HUDEP-2 (cell line): ENCODE data around the gene PPP1R14C.
"Not testable (repeated sequence)": the region's sequence is repeated elsewhere in the genome, so short reads cannot be mapped to it uniquely, and the experiment has no call there.

Source experiments
- DNase-seq, 76 experiments: peaks; one replicate each; lab custom pipeline; 2025; ENCODE audit not compliant: unreplicated experiment in 76 of 76; lab: John Stamatoyannopoulos, UW

PPP1R14C gene

DNA sequence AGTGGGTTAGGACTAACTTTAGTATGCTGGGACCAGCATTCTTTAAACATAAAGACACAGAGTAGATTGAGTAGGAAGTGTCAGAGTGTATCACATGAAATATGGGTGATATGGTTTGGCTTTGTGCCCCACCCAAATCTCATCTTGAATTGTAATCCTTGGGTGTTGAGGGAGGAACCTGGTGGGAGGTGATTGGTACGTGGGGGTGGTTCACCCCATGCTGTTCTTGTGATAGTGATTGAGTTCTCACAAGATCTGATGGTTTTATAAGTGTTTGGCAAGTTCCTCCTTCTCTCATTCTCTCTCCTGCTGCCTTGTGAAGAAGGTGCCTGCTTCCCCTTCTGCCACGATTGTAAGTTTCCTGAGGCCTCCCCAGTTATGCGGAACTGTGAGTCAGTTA, 5.1 kb upstream of the PPP1R14C start:
- not testable (repeated sequence) for DNase-seq

DNA sequence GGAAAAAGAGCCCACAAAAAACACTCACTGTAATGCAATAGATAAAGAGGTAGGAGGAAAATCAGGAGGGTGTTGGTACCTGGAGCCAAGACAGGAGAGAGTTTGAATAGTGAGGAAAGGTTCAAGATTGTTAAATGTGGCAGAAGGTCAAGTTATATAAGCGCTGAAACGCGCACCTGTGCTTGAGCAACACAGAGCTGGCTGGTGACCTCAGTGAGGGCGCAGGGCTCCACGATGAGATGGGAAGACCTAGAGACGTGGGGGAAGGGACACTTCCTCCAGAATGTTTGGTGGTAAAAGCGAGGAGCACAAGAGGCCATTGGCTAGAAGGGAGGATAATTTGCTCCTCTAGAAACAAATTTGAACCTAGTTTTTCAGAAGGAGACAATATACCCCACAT, 4.2 kb upstream of the PPP1R14C start:
- no peak for DNase-seq

- no peak for DNase-seq
These were observed 3.3 kb upstream of the PPP1R14C start for GRCh38 chr6:150139533-150139932.

GRCh38 chr6:150140236-150140969, 2.4 kb upstream of the PPP1R14C start:
- no peak for DNase-seq

DNA sequence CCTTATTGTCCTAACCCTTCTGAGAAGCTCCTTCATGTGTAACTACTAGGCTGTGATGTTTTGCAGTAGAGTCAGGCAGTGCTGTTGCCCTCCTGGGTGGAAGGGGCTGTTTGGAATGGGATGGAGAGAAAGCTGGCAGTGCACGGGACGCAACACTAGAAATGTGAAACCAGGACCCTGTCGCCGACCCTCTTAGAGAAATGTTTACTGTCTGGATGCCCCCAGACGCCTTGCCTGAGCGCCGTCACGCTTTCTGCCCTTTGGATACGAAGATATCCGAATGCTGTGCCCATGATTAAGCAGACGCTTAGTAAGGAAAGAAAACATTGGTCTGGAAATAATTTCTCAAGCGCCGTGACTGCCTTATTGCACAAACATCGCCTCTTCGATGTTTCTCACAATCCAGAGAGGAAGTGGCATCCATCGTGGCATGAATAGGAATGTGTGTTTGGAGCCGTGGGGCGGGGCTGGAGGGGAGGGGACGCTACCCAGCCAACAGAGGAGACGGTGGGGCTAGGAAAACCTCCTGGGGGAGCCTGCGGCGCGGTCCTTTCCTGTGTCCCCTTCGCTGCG, 661 bp upstream of the PPP1R14C start:
- DNase-seq: no peak

GRCh38 chr6:150143516-150144293, 861 bp downstream of the PPP1R14C start:
- DNase-seq: no peak

DNA sequence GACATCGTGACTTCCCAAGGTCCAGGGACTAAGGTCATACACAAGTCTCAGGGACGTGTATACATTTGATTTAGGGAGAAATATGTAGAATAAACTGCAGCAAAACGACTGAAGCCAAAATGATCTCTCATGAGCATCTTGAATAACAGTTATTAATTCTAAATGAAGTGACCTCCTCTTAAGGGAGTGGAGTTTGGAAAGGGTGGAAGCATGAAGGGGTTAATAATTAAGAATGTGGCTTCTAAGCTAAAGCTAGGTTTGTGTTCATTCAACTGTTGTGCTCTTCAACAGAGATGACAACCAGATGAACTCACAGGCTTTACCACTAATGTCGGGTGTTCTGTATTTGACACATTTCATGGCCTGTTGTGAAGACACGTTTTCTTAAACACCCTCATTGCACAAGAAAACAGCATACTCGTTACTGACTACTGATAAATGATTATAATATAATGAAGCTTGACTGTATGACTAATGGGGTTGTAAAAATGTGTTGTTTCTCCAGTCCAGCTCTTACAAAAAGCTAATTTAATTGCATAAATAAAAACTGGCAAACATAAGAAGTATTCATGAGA, 1.5 kb downstream of the PPP1R14C start:
- DNase-seq: no peak

- DNase-seq: no peak
These were observed 2.6 kb downstream of the PPP1R14C start for GRCh38 chr6:150145427-150145826.

DNA sequence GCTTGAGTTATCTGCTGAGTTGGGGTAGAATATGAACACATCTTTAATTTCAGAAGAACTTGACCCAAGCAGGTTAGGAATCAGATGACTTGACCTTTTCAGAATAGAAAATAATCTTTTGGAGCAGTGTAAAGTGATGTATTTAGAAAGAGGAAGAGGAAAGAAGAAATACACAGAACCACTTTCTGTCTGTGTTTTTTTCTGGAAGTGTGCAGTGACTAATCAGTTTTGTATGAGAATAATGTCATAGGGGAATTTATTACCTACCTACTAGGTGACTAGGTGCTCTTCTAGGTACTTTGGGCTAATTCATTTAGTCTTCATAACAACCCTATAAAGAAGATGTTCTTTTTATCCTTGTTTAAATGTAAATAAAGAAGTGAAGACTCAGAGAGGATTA, 3.0 kb downstream of the PPP1R14C start:
- no peak for DNase-seq

- DNase-seq: no peak
These were observed 3.6 kb downstream of the PPP1R14C start for GRCh38 chr6:150146436-150146835.

- no peak for DNase-seq
These were observed 6.3 kb downstream of the PPP1R14C start for GRCh38 chr6:150149146-150149545.

- no peak for DNase-seq
These were observed 7.6 kb downstream of the PPP1R14C start for GRCh38 chr6:150150458-150150820.

GRCh38 chr6:150150821-150151646, 8.2 kb downstream of the PPP1R14C start:
- DNase-seq: peak in 53 of 76 experiments; percentile 7 to 73 (median 28)

DNA sequence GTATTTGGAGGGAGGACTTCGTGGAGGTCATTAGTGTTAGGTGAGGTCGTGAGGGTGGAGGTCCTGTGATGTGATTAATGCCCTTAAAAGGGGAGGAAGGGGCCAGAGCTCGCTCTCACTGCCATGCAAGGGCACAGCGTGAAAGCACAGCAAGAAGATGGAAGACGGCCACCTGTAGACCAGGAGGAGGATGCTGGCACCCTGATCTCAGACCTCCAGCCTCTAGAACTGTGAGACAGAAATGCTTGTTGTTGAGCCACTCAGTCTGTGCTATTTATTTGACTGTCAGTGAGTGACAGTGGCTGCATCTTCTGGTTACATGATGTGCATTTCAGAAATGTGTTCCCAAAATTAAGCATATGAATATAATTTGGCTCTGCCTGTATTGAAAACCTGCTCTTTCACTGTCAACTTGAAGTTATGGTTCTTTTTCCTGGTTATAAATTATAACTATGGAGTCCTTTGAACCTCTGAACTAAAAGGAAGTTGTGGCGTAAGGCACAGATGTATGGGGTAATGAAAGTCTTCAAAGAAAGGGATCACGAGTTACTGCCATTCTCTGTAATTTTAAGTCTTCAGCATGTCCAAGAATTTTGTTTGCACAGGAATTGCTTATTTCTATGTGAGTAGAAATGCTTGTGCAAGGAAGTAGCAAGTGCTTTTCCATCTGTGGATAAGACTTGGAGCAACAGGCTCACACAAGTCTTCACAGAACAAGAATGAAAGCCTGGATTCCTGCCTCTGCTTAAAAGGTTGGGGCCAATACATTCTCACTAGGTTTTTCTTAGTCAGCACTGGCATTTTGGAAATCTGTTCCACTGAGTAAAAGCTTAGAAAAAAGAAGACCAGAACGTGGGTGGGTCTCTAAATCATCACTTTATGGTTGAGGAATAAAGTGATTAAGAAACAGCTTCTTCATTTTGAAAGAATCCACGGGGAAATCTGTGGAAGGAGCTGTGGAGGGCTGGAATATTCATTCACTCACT, 10.3 kb downstream of the PPP1R14C start:
- no peak for DNase-seq

- DNase-seq: no peak
These were observed 11.2 kb downstream of the PPP1R14C start for GRCh38 chr6:150153905-150154492.

- DNase-seq: no peak
These were observed 13.6 kb downstream of the PPP1R14C start for GRCh38 chr6:150156460-150156859.

GRCh38 chr6:150157081-150157480, 14.2 kb downstream of the PPP1R14C start:
- no peak for DNase-seq

- DNase-seq: no peak
These were observed 16.9 kb downstream of the PPP1R14C start for GRCh38 chr6:150159757-150160156.

DNA sequence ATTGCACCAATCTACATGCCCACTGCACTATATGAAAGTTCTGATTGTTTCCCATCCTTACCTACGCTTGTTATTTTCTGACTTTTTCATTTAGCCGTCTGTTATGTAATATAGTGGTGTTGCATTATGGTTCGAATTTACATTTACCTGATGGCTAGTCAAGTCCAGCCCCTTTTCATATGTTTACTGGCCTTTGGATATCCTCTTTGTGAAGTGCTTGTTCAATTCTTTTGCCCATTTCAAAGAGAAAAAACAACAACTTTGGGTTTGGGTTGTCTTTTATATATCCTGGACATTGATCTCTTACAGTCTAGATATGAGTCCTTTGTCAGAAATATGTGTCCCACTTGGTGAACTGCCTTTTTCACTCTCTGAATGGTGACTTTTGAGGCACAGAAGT, 21.1 kb downstream of the PPP1R14C start:
- no peak for DNase-seq
